ENCODE results near the gene GRIP2. TPM values are rescaled to one million over a fixed set of nuclear protein-coding genes. Genes with fewer than 3 reads are reported as not detected.

The GRIP2 gene
- total RNA-seq, 2 experiments from 2014 or later, result not detected

DNA sequence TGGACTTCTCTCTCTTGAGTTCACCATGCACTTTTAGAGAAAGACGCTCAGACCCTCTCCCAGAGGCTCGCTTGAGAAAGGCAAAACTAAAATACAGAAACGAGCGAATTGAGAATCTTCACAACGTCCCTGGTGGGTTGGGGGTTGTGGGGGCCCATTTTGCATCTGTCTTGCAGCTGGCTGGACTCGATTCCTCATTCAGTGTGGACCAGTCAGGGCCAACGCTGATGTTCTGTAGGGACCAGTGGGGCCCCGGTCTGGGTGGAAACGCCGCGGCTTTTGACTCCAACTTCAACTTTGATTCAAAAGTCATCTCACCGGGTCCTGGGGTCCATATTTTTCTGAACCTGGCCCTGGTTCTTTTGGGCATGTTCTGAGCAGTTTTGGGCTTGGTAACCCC is 69.7 kb downstream of the GRIP2 start:
- Histone ChIP-seq H3K36me3 (ENCODE audit: insufficient read depth, low read length) (peaks cover 93% of the 10 kb centered on the region), H3K4me1 (ENCODE audit: insufficient read depth, low read length, poor library complexity, severe bottlenecking) (no peaks in the 10 kb centered on the region), H3K9me2 (ENCODE audit: insufficient read depth, low read length) (no peaks in the 10 kb centered on the region), H3K27ac (ENCODE audit: low read depth, low read length, poor library complexity, severe bottlenecking) (no peak overlapping the region), H3K4me2 (ENCODE audit: low read length) (no peak overlapping the region), H4K20me1 (ENCODE audit: insufficient read depth, low read length) (no peaks in the 10 kb centered on the region), H3K79me2 (ENCODE audit: insufficient read depth, low read depth, low read length) (no peaks in the 10 kb centered on the region), H3K4me3 (ENCODE audit: low read depth, low read length, poor library complexity, severe bottlenecking) (no peak overlapping the region), H2AFZ (ENCODE audit: low read length) (no peak overlapping the region), H3K9me3 (ENCODE audit: low read length) (no peaks in the 10 kb centered on the region)
- BruUV-seq (replicated peaks), result no TSS peak
- TF ChIP-seq, protein P1, sequence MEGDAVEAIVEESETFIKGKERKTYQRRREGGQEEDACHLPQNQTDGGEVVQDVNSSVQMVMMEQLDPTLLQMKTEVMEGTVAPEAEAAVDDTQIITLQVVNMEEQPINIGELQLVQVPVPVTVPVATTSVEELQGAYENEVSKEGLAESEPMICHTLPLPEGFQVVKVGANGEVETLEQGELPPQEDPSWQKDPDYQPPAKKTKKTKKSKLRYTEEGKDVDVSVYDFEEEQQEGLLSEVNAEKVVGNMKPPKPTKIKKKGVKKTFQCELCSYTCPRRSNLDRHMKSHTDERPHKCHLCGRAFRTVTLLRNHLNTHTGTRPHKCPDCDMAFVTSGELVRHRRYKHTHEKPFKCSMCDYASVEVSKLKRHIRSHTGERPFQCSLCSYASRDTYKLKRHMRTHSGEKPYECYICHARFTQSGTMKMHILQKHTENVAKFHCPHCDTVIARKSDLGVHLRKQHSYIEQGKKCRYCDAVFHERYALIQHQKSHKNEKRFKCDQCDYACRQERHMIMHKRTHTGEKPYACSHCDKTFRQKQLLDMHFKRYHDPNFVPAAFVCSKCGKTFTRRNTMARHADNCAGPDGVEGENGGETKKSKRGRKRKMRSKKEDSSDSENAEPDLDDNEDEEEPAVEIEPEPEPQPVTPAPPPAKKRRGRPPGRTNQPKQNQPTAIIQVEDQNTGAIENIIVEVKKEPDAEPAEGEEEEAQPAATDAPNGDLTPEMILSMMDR (conservative IDR thresholded peaks at IDR 0.05; ENCODE audit: low read length), result no peak
- TF ChIP-seq EZH2phosphoT487 (IDR thresholded peaks at IDR 0.05; ENCODE audit: borderline replicate concordance, low read depth, low read length), result no peak
- intact Hi-C loops (cut with micrococcal nuclease; ENCODE audit: unreplicated experiment), result no loop called here
- ChIA-PET POLR2A (interaction anchor here (0.7 kb wide), 1 partner anchor 129 kb away, joined by 3 read pairs; no protein-coding TSS in a partner anchor), CTCF (ENCODE audit: unreplicated experiment) (interaction anchor here (0.6 kb wide), 1 partner anchor 239 kb away, joined by 4 read pairs; no protein-coding TSS in a partner anchor)
- DNase-seq (ENCODE audit: low spot score), result no peak

DNA sequence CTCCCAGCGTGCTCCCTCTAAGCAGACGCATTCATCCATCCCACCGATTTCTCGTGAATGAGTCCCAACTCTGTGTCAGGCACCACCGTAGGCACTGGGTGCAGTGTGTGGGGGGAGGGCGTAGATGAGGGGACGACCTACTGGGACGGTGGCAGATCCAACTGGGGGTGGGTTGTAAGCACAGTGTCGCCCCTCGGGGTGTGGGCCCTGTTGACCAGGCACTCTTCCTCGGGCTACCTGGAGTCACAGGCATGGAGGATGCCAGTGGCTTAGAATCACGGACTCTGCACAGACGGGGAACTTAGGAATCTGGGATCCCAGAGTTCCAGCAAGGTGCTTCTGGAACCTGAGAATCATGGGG is 71.5 kb downstream of the GRIP2 start:
- no peaks in the 10 kb centered on the region for H4K20me1 ChIP-seq (ENCODE audit: insufficient read depth, low read length)
- DNase-seq (ENCODE audit: low spot score), result no peak
- no peaks in the 10 kb centered on the region for H3K9me2 ChIP-seq (ENCODE audit: insufficient read depth, low read length)
- no peak overlapping the region for H2AFZ ChIP-seq (ENCODE audit: low read length)
- TF ChIP-seq, protein P1 (conservative IDR thresholded peaks at IDR 0.05; ENCODE audit: low read length), result no peak
- no peak for TF ChIP-seq EZH2phosphoT487 (IDR thresholded peaks at IDR 0.05; ENCODE audit: borderline replicate concordance, low read depth, low read length)
- no peaks in the 10 kb centered on the region for H3K4me1 ChIP-seq (ENCODE audit: insufficient read depth, low read length, poor library complexity, severe bottlenecking)
- no peaks in the 10 kb centered on the region for H3K9me3 ChIP-seq (ENCODE audit: low read length)
- H3K79me2 ChIP-seq (ENCODE audit: insufficient read depth, low read depth, low read length), result no peaks in the 10 kb centered on the region
- ChIA-PET CTCF (ENCODE audit: unreplicated experiment) (no interaction called here), POLR2A (interaction anchor here (0.7 kb wide), 2 partner anchors 258 to 326 kb away, joined by 3 to 5 read pairs; no protein-coding TSS in a partner anchor)
- BruUV-seq (replicated peaks), result no TSS peak
- no peak overlapping the region for H3K4me3 ChIP-seq (ENCODE audit: low read depth, low read length, poor library complexity, severe bottlenecking)
- H3K4me2 ChIP-seq (ENCODE audit: low read length), result no peak overlapping the region
- H3K36me3 ChIP-seq (ENCODE audit: insufficient read depth, low read length), result peaks cover 97% of the 10 kb centered on the region
- intact Hi-C loops (cut with micrococcal nuclease; ENCODE audit: unreplicated experiment), result loop anchor here (1.0 to 2.0 kb wide), 5 partner anchors 38 to 266 kb away; partner anchors contain the start of gene SLC6A6
- no peak overlapping the region for H3K27ac ChIP-seq (ENCODE audit: low read depth, low read length, poor library complexity, severe bottlenecking)

DNA sequence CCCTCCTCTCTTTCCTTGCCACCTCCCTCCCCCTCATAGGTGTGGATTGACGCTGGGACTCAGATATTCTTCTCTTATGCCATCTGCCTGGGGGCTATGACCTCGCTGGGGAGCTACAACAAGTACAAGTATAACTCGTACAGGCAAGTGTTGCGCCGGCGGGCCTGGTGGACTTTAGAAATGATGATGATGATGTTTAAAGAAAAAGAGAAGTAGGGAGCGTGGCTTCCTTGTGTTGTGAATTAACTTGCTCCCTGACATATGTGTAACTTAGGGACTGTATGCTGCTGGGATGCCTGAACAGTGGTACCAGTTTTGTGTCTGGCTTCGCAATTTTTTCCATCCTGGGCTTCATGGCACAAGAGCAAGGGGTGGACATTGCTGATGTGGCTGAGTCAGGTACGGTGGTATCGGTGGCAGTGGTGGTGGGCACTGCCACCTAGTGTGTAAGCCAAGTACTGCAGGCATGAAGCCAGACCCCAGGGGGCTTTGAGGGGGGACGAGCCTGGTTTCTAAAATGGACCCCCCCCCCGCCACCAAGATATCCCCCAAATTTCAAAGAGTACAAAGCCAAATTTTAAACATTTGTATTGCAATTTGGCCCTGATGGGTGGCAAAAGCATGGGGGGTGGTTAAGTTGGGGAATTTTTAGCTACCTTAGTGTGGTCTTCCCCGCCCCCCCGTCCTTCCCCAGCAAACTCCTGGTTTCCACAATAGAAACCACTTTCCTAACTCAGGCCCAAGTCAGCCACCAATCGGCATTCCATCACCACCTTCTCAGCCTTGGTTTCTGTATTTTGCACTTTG is 72.1 kb downstream of the GRIP2 start:
- ChIA-PET POLR2A (interaction anchor here (0.7 to 1.1 kb wide), 3 partner anchors 257 to 327 kb away, joined by 3 to 5 read pairs (median 3); no protein-coding TSS in a partner anchor), CTCF (ENCODE audit: unreplicated experiment) (no interaction called here)
- peaks cover 97% of the 10 kb centered on the region for H3K36me3 ChIP-seq (ENCODE audit: insufficient read depth, low read length)
- peak; percentile 53 for DNase-seq (ENCODE audit: low spot score)
- H3K4me1 ChIP-seq (ENCODE audit: insufficient read depth, low read length, poor library complexity, severe bottlenecking), result no peaks in the 10 kb centered on the region
- H3K79me2 ChIP-seq (ENCODE audit: insufficient read depth, low read depth, low read length), result no peaks in the 10 kb centered on the region
- no peak overlapping the region for H3K27ac ChIP-seq (ENCODE audit: low read depth, low read length, poor library complexity, severe bottlenecking)
- H3K4me3 ChIP-seq (ENCODE audit: low read depth, low read length, poor library complexity, severe bottlenecking), result no peak overlapping the region
- no peak overlapping the region for H3K4me2 ChIP-seq (ENCODE audit: low read length)
- H3K9me3 ChIP-seq (ENCODE audit: low read length), result no peaks in the 10 kb centered on the region
- H2AFZ ChIP-seq (ENCODE audit: low read length), result no peak overlapping the region
- intact Hi-C loops (cut with micrococcal nuclease; ENCODE audit: unreplicated experiment), result loop anchor here (1.0 to 2.0 kb wide), 5 partner anchors 37 to 265 kb away; partner anchors contain the start of gene SLC6A6
- H3K9me2 ChIP-seq (ENCODE audit: insufficient read depth, low read length), result no peaks in the 10 kb centered on the region
- no peak for TF ChIP-seq EZH2phosphoT487 (IDR thresholded peaks at IDR 0.05; ENCODE audit: borderline replicate concordance, low read depth, low read length)
- TF ChIP-seq, protein P1 (conservative IDR thresholded peaks at IDR 0.05; ENCODE audit: low read length), result peak; percentile 92
- H4K20me1 ChIP-seq (ENCODE audit: insufficient read depth, low read length), result no peaks in the 10 kb centered on the region
- BruUV-seq (replicated peaks), result no TSS peak

Measured in OCI-LY7 (cell line).